K562 (cell line): ENCODE data around the gene STAT6.

Source experiments
- ARNT ChIP-seq, 2 experiments: fragments of 450-650 bp; IDR thresholded peaks; 2 replicates each; pipeline ENCODE4 v1.6.1; 2016; ENCODE audit warnings: mild to moderate bottlenecking in 1 of 2
- E2F3 ChIP-seq: fragments of 250-450 bp; sonication (Bioruptor Pico); IDR thresholded peaks from 2 replicates; pipeline ENCODE4 v1.4.0; 2020; ENCODE audit warnings: mild to moderate bottlenecking
- EZH2 ChIP-seq: IDR thresholded peaks from 2 replicates; pipeline ENCODE4 v1.6.1; 2012; ENCODE audit warnings: low read depth, mild to moderate bottlenecking, inconsistent platforms, low read length, borderline replicate concordance
- MTA3 ChIP-seq: fragments of 450-650 bp; formaldehyde crosslinking; IDR thresholded peaks from 2 replicates; pipeline ENCODE4 v1.6.1; 2017; ENCODE audit warnings: mild to moderate bottlenecking, borderline replicate concordance
- SIN3A ChIP-seq, 2 experiments: fragments of 150-350 bp in 1 of 2; IDR thresholded peaks; 2 replicates each; pipeline ENCODE4 v1.6.1; 2011 to 2016; ENCODE audit warnings: borderline replicate concordance in 2 of 2, low read depth in 2 of 2, low read length in 2 of 2, mild to moderate bottlenecking in 2 of 2, moderate library complexity in 2 of 2; ENCODE audit not compliant: control insufficient read depth in 1 of 2
- SOX6 ChIP-seq: fragments of 450-650 bp; IDR thresholded peaks from 2 replicates; pipeline ENCODE4 v1.6.1; 2014; ENCODE audit warnings: mild to moderate bottlenecking
- STAT5B ChIP-seq: fragments of 250-450 bp; sonication (Bioruptor Pico); IDR thresholded peaks from 2 replicates; pipeline ENCODE4 v1.8.0; 2021; ENCODE audit warnings: mild to moderate bottlenecking, inconsistent platforms
- TCF7 ChIP-seq: sonication (generic); IDR thresholded peaks from 2 replicates; pipeline ENCODE4 v1.6.1; 2016; ENCODE audit warnings: antibody characterized with exemption, borderline replicate concordance
- U2AF1 ChIP-seq: fragments of 200-400 bp; formaldehyde crosslinking; optimal IDR thresholded peaks from 2 replicates; pipeline ENCODE3; 2017; ENCODE audit warnings: mild to moderate bottlenecking, low read depth, low read length, moderate library complexity
- TF ChIP-seq, protein P1 (sequence below): sonication (generic); formaldehyde crosslinking; IDR thresholded peaks from 2 replicates; pipeline ENCODE4 v1.8.0; 2022; ENCODE audit warnings: mild to moderate bottlenecking, missing genetic modification reagents
- TF ChIP-seq, protein P2 (sequence below), 3 experiments: IDR thresholded peaks in 2 of 3; conservative IDR thresholded peaks in 1 of 3; 2 replicates each; pipeline ENCODE4 v1.5.1; 2011 to 2012; ENCODE audit warnings: low read length in 3 of 3, mild to moderate bottlenecking in 3 of 3, control low read depth in 2 of 3, improper control_type of control experiment in 1 of 3, inconsistent platforms in 1 of 3, low read depth in 1 of 3, mixed read lengths in 1 of 3, moderate library complexity in 1 of 3; ENCODE audit not compliant: insufficient read depth in 2 of 3

DNA sequence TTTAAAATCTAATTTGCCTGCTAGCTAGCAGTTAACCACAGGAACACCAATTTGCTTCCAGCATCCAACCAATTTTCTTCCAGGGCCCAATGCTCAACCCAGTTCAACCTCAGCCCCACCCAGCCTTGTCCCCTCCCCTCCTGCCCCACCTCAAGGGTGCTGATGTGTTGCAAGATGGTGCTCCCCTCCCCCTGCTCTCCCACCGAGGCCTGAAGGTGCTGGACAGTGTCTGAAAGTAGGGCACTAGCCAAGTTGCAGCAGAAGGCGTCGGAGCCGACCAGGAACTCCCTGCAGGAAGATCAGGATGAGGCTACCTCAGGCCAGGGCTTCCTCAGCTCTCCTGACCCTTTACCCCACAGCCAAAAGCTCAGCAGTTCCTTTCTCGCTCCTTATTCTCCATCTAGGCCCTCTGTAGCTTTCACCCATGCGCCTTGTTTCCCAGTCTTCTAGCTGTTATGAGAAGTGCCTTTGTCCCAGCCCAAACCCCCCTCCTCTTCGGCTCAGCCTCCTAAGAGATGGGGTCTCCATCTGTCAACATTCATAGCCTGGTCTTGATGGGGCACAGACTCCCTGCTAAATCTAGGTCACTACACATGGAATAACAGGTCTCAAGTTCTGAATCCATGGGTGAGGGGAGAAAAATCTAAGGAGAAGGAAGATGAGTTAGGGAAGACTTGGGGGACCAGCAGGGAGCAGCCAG lies 3.6 kb downstream of the STAT6 start:
- TF ChIP-seq SOX6 = no peak
- TF ChIP-seq, protein P1, sequence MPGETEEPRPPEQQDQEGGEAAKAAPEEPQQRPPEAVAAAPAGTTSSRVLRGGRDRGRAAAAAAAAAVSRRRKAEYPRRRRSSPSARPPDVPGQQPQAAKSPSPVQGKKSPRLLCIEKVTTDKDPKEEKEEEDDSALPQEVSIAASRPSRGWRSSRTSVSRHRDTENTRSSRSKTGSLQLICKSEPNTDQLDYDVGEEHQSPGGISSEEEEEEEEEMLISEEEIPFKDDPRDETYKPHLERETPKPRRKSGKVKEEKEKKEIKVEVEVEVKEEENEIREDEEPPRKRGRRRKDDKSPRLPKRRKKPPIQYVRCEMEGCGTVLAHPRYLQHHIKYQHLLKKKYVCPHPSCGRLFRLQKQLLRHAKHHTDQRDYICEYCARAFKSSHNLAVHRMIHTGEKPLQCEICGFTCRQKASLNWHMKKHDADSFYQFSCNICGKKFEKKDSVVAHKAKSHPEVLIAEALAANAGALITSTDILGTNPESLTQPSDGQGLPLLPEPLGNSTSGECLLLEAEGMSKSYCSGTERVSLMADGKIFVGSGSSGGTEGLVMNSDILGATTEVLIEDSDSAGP (CRISPR knock-in tag) = no peak
- TF ChIP-seq, protein P2, sequence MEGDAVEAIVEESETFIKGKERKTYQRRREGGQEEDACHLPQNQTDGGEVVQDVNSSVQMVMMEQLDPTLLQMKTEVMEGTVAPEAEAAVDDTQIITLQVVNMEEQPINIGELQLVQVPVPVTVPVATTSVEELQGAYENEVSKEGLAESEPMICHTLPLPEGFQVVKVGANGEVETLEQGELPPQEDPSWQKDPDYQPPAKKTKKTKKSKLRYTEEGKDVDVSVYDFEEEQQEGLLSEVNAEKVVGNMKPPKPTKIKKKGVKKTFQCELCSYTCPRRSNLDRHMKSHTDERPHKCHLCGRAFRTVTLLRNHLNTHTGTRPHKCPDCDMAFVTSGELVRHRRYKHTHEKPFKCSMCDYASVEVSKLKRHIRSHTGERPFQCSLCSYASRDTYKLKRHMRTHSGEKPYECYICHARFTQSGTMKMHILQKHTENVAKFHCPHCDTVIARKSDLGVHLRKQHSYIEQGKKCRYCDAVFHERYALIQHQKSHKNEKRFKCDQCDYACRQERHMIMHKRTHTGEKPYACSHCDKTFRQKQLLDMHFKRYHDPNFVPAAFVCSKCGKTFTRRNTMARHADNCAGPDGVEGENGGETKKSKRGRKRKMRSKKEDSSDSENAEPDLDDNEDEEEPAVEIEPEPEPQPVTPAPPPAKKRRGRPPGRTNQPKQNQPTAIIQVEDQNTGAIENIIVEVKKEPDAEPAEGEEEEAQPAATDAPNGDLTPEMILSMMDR (IDR thresholded peaks at IDR 0.05 in 2 of 3, conservative IDR thresholded peaks at IDR 0.05 in 1 of 3; ENCODE audit: insufficient read depth in 2 of 3, low read depth in 1 of 3, low read length in 3 of 3) = no peak
- TF ChIP-seq U2AF1 = no peak
- TF ChIP-seq ARNT (IDR thresholded peaks at IDR 0.05) = no peak
- TF ChIP-seq TCF7 = no peak
- TF ChIP-seq STAT5B (CRISPR knock-in tag) = no peak
- TF ChIP-seq E2F3 (CRISPR knock-in tag) = no peak
- TF ChIP-seq MTA3 = no peak
- TF ChIP-seq SIN3A (IDR thresholded peaks at IDR 0.05; ENCODE audit: borderline replicate concordance in 2 of 2, control insufficient read depth in 1 of 2, low read depth in 2 of 2, low read length in 2 of 2) = no peak
- TF ChIP-seq EZH2 = no peak
